Loucy (cell line): ENCODE results near the gene SMC3.

Experiments
- EZH2phosphoT487 ChIP-seq: fragments of 200-600 bp; IDR thresholded peaks from 2 replicates; pipeline ENCODE4 v1.6.1; 2018; ENCODE audit warnings: antibody characterized with exemption, mild to moderate bottlenecking, moderate library complexity, borderline replicate concordance
- TF ChIP-seq, protein P1 (sequence below): fragments of 200-600 bp; sonication (generic); conservative IDR thresholded peaks from 2 replicates; pipeline ENCODE4 v1.5.1; 2014; ENCODE audit warnings: mild to moderate bottlenecking, antibody characterized with exemption, low read length

DNA sequence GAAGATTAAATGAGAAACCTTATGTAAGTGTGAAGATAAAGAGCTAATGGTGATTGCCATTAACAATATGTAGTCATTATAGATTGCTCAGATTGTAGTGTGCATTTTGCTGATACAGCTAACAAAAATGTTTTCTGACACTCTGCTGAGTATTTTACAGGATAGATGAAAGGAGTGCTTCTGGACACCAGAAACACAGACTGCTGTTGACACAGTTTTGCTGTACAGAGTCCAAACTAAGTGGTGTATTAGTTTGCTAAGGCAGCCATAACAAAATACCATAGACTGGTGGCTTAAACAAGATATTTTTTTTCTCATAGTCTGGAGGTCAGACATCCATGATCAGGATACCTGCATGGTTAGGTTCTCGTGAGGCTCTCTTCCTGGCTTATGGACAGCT, 2.2 kb downstream of the SMC3 start:
- TF ChIP-seq, protein P1, sequence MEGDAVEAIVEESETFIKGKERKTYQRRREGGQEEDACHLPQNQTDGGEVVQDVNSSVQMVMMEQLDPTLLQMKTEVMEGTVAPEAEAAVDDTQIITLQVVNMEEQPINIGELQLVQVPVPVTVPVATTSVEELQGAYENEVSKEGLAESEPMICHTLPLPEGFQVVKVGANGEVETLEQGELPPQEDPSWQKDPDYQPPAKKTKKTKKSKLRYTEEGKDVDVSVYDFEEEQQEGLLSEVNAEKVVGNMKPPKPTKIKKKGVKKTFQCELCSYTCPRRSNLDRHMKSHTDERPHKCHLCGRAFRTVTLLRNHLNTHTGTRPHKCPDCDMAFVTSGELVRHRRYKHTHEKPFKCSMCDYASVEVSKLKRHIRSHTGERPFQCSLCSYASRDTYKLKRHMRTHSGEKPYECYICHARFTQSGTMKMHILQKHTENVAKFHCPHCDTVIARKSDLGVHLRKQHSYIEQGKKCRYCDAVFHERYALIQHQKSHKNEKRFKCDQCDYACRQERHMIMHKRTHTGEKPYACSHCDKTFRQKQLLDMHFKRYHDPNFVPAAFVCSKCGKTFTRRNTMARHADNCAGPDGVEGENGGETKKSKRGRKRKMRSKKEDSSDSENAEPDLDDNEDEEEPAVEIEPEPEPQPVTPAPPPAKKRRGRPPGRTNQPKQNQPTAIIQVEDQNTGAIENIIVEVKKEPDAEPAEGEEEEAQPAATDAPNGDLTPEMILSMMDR = no peak
- no peak for TF ChIP-seq EZH2phosphoT487
